GM23338 (cell line): ENCODE data around the gene VPS35. TPM values are rescaled to one million over a fixed set of nuclear protein-coding genes. Genes with fewer than 3 reads are reported as not detected.

Experiments
- ATAC-seq: fragments of 200-7000 bp; cut with Tn5 transposase; 3 replicates; pipeline ENCODE4 v1.9.1; 2020
- DNase-seq: peaks from one replicate; pipeline ENCODE4 v3.0.0-alpha.2; 2015; ENCODE audit warnings: low spot score
- H2AFZ ChIP-seq: fragments of 200-600 bp; sonication (generic); 2 replicates; pipeline ENCODE4 v1.8.0; 2016; ENCODE audit warnings: antibody characterized with exemption, mild to moderate bottlenecking, moderate library complexity
- H3F3A ChIP-seq: fragments of 200-600 bp; sonication (generic); replicated peaks from 2 replicates; pipeline ENCODE4 v1.8.0; 2017; ENCODE audit warnings: antibody characterized with exemption, mixed run types, low read depth
- H3K27ac ChIP-seq: fragments of 200-600 bp; sonication (generic); 2 replicates; pipeline ENCODE4 v1.6.1; 2016; ENCODE audit warnings: low read depth
- H3K27me3 ChIP-seq: fragments of 200-600 bp; sonication (generic); 2 replicates; pipeline ENCODE4 v1.8.0; 2016; ENCODE audit warnings: mild to moderate bottlenecking, mixed run types, moderate library complexity; ENCODE audit not compliant: insufficient read depth
- H3K36me3 ChIP-seq: fragments of 200-600 bp; sonication (generic); 2 replicates; pipeline ENCODE4 v1.8.0; 2016; ENCODE audit warnings: mild to moderate bottlenecking; ENCODE audit not compliant: insufficient read depth
- H3K4me1 ChIP-seq: fragments of 200-600 bp; sonication (generic); 2 replicates; pipeline ENCODE4 v1.8.0; 2016; ENCODE audit warnings: mild to moderate bottlenecking, moderate library complexity; ENCODE audit not compliant: insufficient read depth
- H3K4me2 ChIP-seq: fragments of 200-600 bp; sonication (generic); 2 replicates; pipeline ENCODE4 v1.7.1; 2017; ENCODE audit warnings: mixed run types
- H3K4me3 ChIP-seq: fragments of 200-600 bp; sonication (generic); 2 replicates; pipeline ENCODE4 v1.6.1; 2016; ENCODE audit warnings: mixed run types
- H3K79me2 ChIP-seq: fragments of 200-600 bp; sonication (generic); replicated peaks from 2 replicates; pipeline ENCODE4 v1.8.0; 2017; ENCODE audit warnings: mild to moderate bottlenecking; ENCODE audit not compliant: insufficient read depth
- H3K9me2 ChIP-seq: fragments of 200-600 bp; sonication (generic); 2 replicates; pipeline ENCODE4 v1.8.0; 2017; ENCODE audit not compliant: insufficient read depth
- H4K20me1 ChIP-seq: fragments of 200-600 bp; sonication (generic); replicated peaks from 2 replicates; pipeline ENCODE4 v1.8.0; 2017; ENCODE audit warnings: mild to moderate bottlenecking; ENCODE audit not compliant: insufficient read depth
- H3K27ac Mint-ChIP-seq: 2 replicates; pipeline ENCODE4 v1.8.0; 2020; ENCODE audit warnings: inconsistent platforms, mild to moderate bottlenecking, moderate library complexity, mixed read lengths
- H3K27me3 Mint-ChIP-seq: 3 replicates; pipeline ENCODE4 v1.8.0; 2022; ENCODE audit warnings: low read depth, mild to moderate bottlenecking, moderate library complexity, mixed read lengths, inconsistent platforms; ENCODE audit not compliant: insufficient read depth, poor library complexity
- H3K36me3 Mint-ChIP-seq: 3 replicates; pipeline ENCODE4 v1.8.0; 2021; ENCODE audit warnings: low read depth, mild to moderate bottlenecking, inconsistent platforms, moderate library complexity, mixed read lengths
- H3K4me1 Mint-ChIP-seq: 3 replicates; pipeline ENCODE4 v1.8.0; 2020; ENCODE audit warnings: mild to moderate bottlenecking, inconsistent platforms, mixed read lengths
- H3K4me3 Mint-ChIP-seq: 3 replicates; pipeline ENCODE4 v1.8.0; 2021; ENCODE audit warnings: moderate library complexity, mild to moderate bottlenecking, inconsistent platforms, mixed read lengths
- H3K9me3 Mint-ChIP-seq: 3 replicates; pipeline ENCODE4 v1.8.0; 2020; ENCODE audit warnings: moderate library complexity, mild to moderate bottlenecking, inconsistent platforms, mixed read lengths
- CREB1 ChIP-seq: fragments of 250-450 bp; sonication (Bioruptor Pico); IDR thresholded peaks from 2 replicates; pipeline ENCODE4 v1.5.0; 2020; ENCODE audit warnings: low read depth, mild to moderate bottlenecking, moderate library complexity
- CTCF ChIP-seq, 2 experiments: fragments of 200-600 bp in 1 of 2; sonication (generic) in 1 of 2; conservative IDR thresholded peaks; 2 replicates each; pipeline versions ENCODE4 v1.5.1 to v1.6.1; 2016 to 2017; ENCODE audit warnings: antibody characterized with exemption in 2 of 2, low read depth in 2 of 2, mild to moderate bottlenecking in 2 of 2, moderate library complexity in 1 of 2
- ETS1 ChIP-seq: IDR thresholded peaks from 2 replicates; pipeline ENCODE4 v1.6.1; 2016; ENCODE audit warnings: antibody characterized with exemption
- JUNB ChIP-seq: IDR thresholded peaks from one replicate; pipeline ENCODE4 v1.6.1; 2016; ENCODE audit warnings: antibody characterized with exemption; ENCODE audit not compliant: unreplicated experiment
- NANOG ChIP-seq: IDR thresholded peaks from 2 replicates; pipeline ENCODE4 v1.6.1; 2016; ENCODE audit warnings: antibody characterized with exemption, borderline replicate concordance
- REST ChIP-seq: IDR thresholded peaks from one replicate; pipeline ENCODE4 v1.6.1; 2018; ENCODE audit warnings: antibody characterized with exemption; ENCODE audit not compliant: unreplicated experiment
- STAT1 ChIP-seq: IDR thresholded peaks from one replicate; pipeline ENCODE4 v1.6.1; 2016; ENCODE audit warnings: antibody characterized with exemption; ENCODE audit not compliant: unreplicated experiment
- ZNF114 ChIP-seq: fragments of 250-450 bp; sonication (Bioruptor Pico); IDR thresholded peaks from 2 replicates; pipeline ENCODE4 v1.5.0; 2020; ENCODE audit warnings: mild to moderate bottlenecking, moderate library complexity
- ZNF331 ChIP-seq: fragments of 250-450 bp; sonication (Bioruptor Pico); IDR thresholded peaks from 2 replicates; pipeline ENCODE4 v1.5.0; 2020; ENCODE audit warnings: low read depth, mild to moderate bottlenecking, moderate library complexity
- ZNF462 ChIP-seq: fragments of 250-450 bp; sonication (Bioruptor Pico); IDR thresholded peaks from 2 replicates; pipeline ENCODE4 v1.5.0; 2020; ENCODE audit warnings: mild to moderate bottlenecking, moderate library complexity
- polyA plus RNA-seq: library from polyadenylated mRNA; unstranded; fragments of >200 nt; fragmentation: Nextera tagmentation; extraction: Ambion mirVana; gene quantifications from 2 replicates; pipeline ENCODE4 v1.2.1, GENCODE V29; 2016
- total RNA-seq: library from RNA; depleted of rRNA; stranded (reverse); fragments of >200 nt; shearing (Covaris generic); gene quantifications from 2 replicates; pipeline ENCODE4 v1.2.3, GENCODE V29; 2014

The VPS35 gene
- total and polyA plus RNA-seq, 2 experiments from 2014 or later, result 31.1 to 40.0 TPM

- H3K27me3 ChIP-seq, result no peaks in the 10 kb centered on the region
Observed at GRCh38 chr16:46649588-46650253, 39.3 kb downstream of the VPS35 start.

More at GRCh38 chr16:46649588-46650253, 39.3 kb downstream of the VPS35 start:
- H3K27ac Mint-ChIP-seq, result no peak overlapping the region
- Histone ChIP-seq H3K27ac (no peak overlapping the region), H3K4me2 (no peak overlapping the region), H3K4me1 (no peaks in the 10 kb centered on the region), H4K20me1 (no peaks in the 10 kb centered on the region), H3K79me2 (no peaks in the 10 kb centered on the region), H2AFZ (no peak overlapping the region), H3K9me2 (peaks cover 3% of the 10 kb centered on the region; the same call in 1 of the 2 replicates), H3F3A (no peaks in the 10 kb centered on the region), H3K4me3 (no peak overlapping the region), H3K36me3 (no peaks in the 10 kb centered on the region)
- H3K4me1 Mint-ChIP-seq, result peaks cover 5% of the 10 kb centered on the region; the same call in 1 of the 3 replicates
- ATAC-seq (no peak), DNase-seq (no peak)
- no peak for TF ChIP-seq CTCF (conservative IDR thresholded peaks at IDR 0.05; ENCODE audit: low read depth in 2 of 2)
- TF ChIP-seq ZNF114, result no peak
- no peak for TF ChIP-seq ETS1
- no peak for TF ChIP-seq NANOG
- no peak for TF ChIP-seq REST
- TF ChIP-seq ZNF331 (CRISPR knock-in tag), result no peak
- TF ChIP-seq ZNF462 (CRISPR knock-in tag), result no peak
- no peak for TF ChIP-seq STAT1
- TF ChIP-seq CREB1 (CRISPR knock-in tag), result no peak
- no peak for TF ChIP-seq JUNB
- H3K27me3 Mint-ChIP-seq, result peaks cover 5% of the 10 kb centered on the region
- H3K36me3 Mint-ChIP-seq, result no peaks in the 10 kb centered on the region; the same call in 2 of the 3 replicates
- H3K9me3 Mint-ChIP-seq, result peaks cover 6% of the 10 kb centered on the region; the same call in 2 of the 3 replicates
- H3K4me3 Mint-ChIP-seq, result no peak overlapping the region
